ENCODE results near the gene DBX1.

Gene DBX1

GRCh38 chr11:20192151-20192550 lies 31.9 kb upstream of the DBX1 start:
- no peaks in the 10 kb centered on the region for H3K4me1 ChIP-seq (ENCODE audit: low read length)
- H3K36me3 ChIP-seq (replicated peaks; ENCODE audit: low read depth, low read length), result no peaks in the 10 kb centered on the region
- H3K79me2 ChIP-seq (ENCODE audit: low read length), result no peaks in the 10 kb centered on the region
- no peaks in the 10 kb centered on the region for H3K9me3 ChIP-seq (ENCODE audit: insufficient read depth, low read length)
- H3K27ac ChIP-seq (ENCODE audit: low read length), result no peak overlapping the region
- H3K4me2 ChIP-seq (ENCODE audit: low read length), result no peak overlapping the region
- H4K20me1 ChIP-seq (ENCODE audit: insufficient read depth, low read length), result no peaks in the 10 kb centered on the region
- no peak for TF ChIP-seq EZH2phosphoT487 (IDR thresholded peaks at IDR 0.05; ENCODE audit: low read depth)
- TF ChIP-seq, protein P1, sequence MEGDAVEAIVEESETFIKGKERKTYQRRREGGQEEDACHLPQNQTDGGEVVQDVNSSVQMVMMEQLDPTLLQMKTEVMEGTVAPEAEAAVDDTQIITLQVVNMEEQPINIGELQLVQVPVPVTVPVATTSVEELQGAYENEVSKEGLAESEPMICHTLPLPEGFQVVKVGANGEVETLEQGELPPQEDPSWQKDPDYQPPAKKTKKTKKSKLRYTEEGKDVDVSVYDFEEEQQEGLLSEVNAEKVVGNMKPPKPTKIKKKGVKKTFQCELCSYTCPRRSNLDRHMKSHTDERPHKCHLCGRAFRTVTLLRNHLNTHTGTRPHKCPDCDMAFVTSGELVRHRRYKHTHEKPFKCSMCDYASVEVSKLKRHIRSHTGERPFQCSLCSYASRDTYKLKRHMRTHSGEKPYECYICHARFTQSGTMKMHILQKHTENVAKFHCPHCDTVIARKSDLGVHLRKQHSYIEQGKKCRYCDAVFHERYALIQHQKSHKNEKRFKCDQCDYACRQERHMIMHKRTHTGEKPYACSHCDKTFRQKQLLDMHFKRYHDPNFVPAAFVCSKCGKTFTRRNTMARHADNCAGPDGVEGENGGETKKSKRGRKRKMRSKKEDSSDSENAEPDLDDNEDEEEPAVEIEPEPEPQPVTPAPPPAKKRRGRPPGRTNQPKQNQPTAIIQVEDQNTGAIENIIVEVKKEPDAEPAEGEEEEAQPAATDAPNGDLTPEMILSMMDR (IDR thresholded peaks at IDR 0.05; ENCODE audit: low read depth, low read length), result no peak
- no peak overlapping the region for H3K9ac ChIP-seq (ENCODE audit: low read length)
- no peak overlapping the region for H2AFZ ChIP-seq (ENCODE audit: low read depth, low read length)
- peaks cover 15% of the 10 kb centered on the region; the same call in 1 of the 2 replicates for H3K27me3 ChIP-seq (ENCODE audit: low read depth, low read length)
- no peak overlapping the region for H3K4me3 ChIP-seq (ENCODE audit: low read length)

DNA sequence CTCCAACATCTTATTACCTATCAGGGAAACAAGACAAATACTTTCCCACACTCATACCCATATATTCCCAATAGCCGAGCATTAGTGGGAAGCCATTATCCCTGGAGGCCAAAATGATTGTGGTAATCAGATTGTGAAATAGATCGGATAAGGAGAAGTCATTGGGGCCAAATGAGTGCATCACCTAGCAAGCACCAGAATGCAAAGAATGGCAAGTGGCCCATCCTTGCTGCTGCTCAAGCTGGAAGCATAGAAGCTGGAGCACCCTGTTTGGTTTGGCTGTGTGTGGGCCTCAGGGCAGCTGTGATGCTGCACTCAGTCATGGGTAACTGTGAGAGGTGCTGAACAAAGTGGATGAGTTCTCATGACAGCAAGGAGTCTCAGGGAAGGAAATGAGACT lies 18.7 kb upstream of the DBX1 start:
- H3K27ac ChIP-seq (ENCODE audit: low read length), result no peak overlapping the region
- no peak overlapping the region for H3K4me2 ChIP-seq (ENCODE audit: low read length)
- H3K9ac ChIP-seq (ENCODE audit: low read length), result no peak overlapping the region
- TF ChIP-seq, protein P1 (IDR thresholded peaks at IDR 0.05; ENCODE audit: low read depth, low read length), result no peak
- TF ChIP-seq EZH2phosphoT487 (IDR thresholded peaks at IDR 0.05; ENCODE audit: low read depth), result no peak
- no peak overlapping the region for H3K4me3 ChIP-seq (ENCODE audit: low read length)
- no peaks in the 10 kb centered on the region for H3K79me2 ChIP-seq (ENCODE audit: low read length)
- 0 out of 2 replicates have a peak, but pooled peaks cover 3% of the 10 kb centered on the region for H3K27me3 ChIP-seq (ENCODE audit: low read depth, low read length)
- H3K4me1 ChIP-seq (ENCODE audit: low read length), result no peaks in the 10 kb centered on the region
- H2AFZ ChIP-seq (ENCODE audit: low read depth, low read length), result no peak overlapping the region
- no peaks in the 10 kb centered on the region for H3K36me3 ChIP-seq (replicated peaks; ENCODE audit: low read depth, low read length)
- no peaks in the 10 kb centered on the region for H3K9me3 ChIP-seq (ENCODE audit: insufficient read depth, low read length)
- no peaks in the 10 kb centered on the region for H4K20me1 ChIP-seq (ENCODE audit: insufficient read depth, low read length)

DNA sequence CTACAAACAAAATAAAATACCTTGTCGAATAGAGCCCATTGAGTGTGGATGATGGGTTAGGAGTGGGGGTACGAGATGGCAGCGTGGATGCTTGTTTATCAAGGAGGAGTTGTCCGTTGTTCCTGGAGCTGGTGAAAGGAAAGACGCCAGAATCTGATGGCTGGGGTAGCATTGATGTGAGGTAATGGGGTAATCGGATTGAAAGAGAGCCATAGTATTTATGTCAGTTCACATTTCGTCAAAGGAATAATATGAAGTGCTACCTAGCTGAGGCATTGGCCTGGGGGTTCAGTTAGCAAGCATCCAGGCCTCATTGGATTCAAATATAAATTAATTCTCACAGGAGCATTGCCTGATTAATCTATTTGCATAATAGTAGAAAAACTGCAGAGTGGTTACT lies 16.9 kb upstream of the DBX1 start:
- no peak overlapping the region for H3K4me2 ChIP-seq (ENCODE audit: low read length)
- no peaks in the 10 kb centered on the region for H3K36me3 ChIP-seq (replicated peaks; ENCODE audit: low read depth, low read length)
- H2AFZ ChIP-seq (ENCODE audit: low read depth, low read length), result no peak overlapping the region

GRCh38 chr11:20172721-20173447 lies 12.6 kb upstream of the DBX1 start:
- Histone ChIP-seq H3K27me3 (ENCODE audit: low read depth, low read length) (0 out of 2 replicates have a peak, but pooled peaks cover 3% of the 10 kb centered on the region), H2AFZ (ENCODE audit: low read depth, low read length) (no peak overlapping the region), H3K9ac (ENCODE audit: low read length) (no peak overlapping the region), H3K4me3 (ENCODE audit: low read length) (no peak overlapping the region), H3K9me3 (ENCODE audit: insufficient read depth, low read length) (no peaks in the 10 kb centered on the region), H3K4me2 (ENCODE audit: low read length) (no peak overlapping the region), H3K79me2 (ENCODE audit: low read length) (no peaks in the 10 kb centered on the region), H3K36me3 (replicated peaks; ENCODE audit: low read depth, low read length) (no peaks in the 10 kb centered on the region), H3K4me1 (ENCODE audit: low read length) (no peaks in the 10 kb centered on the region), H3K27ac (ENCODE audit: low read length) (no peak overlapping the region), H4K20me1 (ENCODE audit: insufficient read depth, low read length) (no peaks in the 10 kb centered on the region)
- TF ChIP-seq, protein P1 (IDR thresholded peaks at IDR 0.05; ENCODE audit: low read depth, low read length), result no peak
- no peak for TF ChIP-seq EZH2phosphoT487 (IDR thresholded peaks at IDR 0.05; ENCODE audit: low read depth)

More for the DNA sequence above, 16.9 kb upstream of the DBX1 start:
- Histone ChIP-seq H3K27ac (ENCODE audit: low read length) (no peak overlapping the region), H4K20me1 (ENCODE audit: insufficient read depth, low read length) (no peaks in the 10 kb centered on the region), H3K9me3 (ENCODE audit: insufficient read depth, low read length) (no peaks in the 10 kb centered on the region), H3K4me1 (ENCODE audit: low read length) (no peaks in the 10 kb centered on the region), H3K9ac (ENCODE audit: low read length) (no peak overlapping the region), H3K27me3 (ENCODE audit: low read depth, low read length) (0 out of 2 replicates have a peak, but pooled peaks cover 3% of the 10 kb centered on the region), H3K79me2 (ENCODE audit: low read length) (no peaks in the 10 kb centered on the region), H3K4me3 (ENCODE audit: low read length) (no peak overlapping the region)
- no peak for TF ChIP-seq EZH2phosphoT487 (IDR thresholded peaks at IDR 0.05; ENCODE audit: low read depth)
- TF ChIP-seq, protein P1 (IDR thresholded peaks at IDR 0.05; ENCODE audit: low read depth, low read length), result no peak

All from OCI-LY3 (cell line).